Measurements from ENCODE around the gene SLC20A1. TPM values are rescaled to one million over a fixed set of nuclear protein-coding genes. Genes with fewer than 3 reads are reported as not detected.

The SLC20A1 gene
- total RNA-seq, 4 donors from 2014 or later: 11.5 to 30.6 (median 24.4) TPM

GRCh38 chr2:112625474-112626114 lies 20.1 kb upstream of the SLC20A1 start:
- TF ChIP-seq POLR2A (IDR thresholded peaks at IDR 0.05) (no peak), CTCF (IDR thresholded peaks at IDR 0.05) (no peak)
- H3K27me3 ChIP-seq: no peaks in the 10 kb centered on the region
- DNase-seq: no peak
- no peaks in the 10 kb centered on the region for H3K36me3 ChIP-seq
- intact Hi-C loops (cut with DNase I; ENCODE audit: low total_unique reads): no loop called here
- peaks cover 0 to 4% of the 10 kb centered on the region in 2 donors for H3K4me1 ChIP-seq
- peak overlapping the region in 1 of 2 donors; percentile 66 for H3K27ac ChIP-seq
- no peaks in the 10 kb centered on the region for H3K9me3 ChIP-seq
- no peak overlapping the region for H3K4me3 ChIP-seq

GRCh38 chr2:112626604-112627059 lies 19.1 kb upstream of the SLC20A1 start:
- intact Hi-C loops (cut with DNase I; ENCODE audit: low total_unique reads): no loop called here
- peak; percentile 36 to 44 for DNase-seq
- H3K4me3 ChIP-seq: no peak overlapping the region
- H3K4me1 ChIP-seq: peaks cover 0 to 4% of the 10 kb centered on the region in 2 donors
- peak overlapping the region; percentile 66 to 68 for H3K27ac ChIP-seq
- no peaks in the 10 kb centered on the region for H3K9me3 ChIP-seq
- no peaks in the 10 kb centered on the region for H3K27me3 ChIP-seq
- TF ChIP-seq POLR2A (IDR thresholded peaks at IDR 0.05): no peak
- peak; percentile 66 to 78 (median 70) for TF ChIP-seq CTCF (IDR thresholded peaks at IDR 0.05)
- no peaks in the 10 kb centered on the region for H3K36me3 ChIP-seq

- peaks cover 0 to 4% of the 10 kb centered on the region in 2 donors for H3K4me1 ChIP-seq
- H3K9me3 ChIP-seq: no peaks in the 10 kb centered on the region
- peak in 1 of 2 donors; percentile 39 for TF ChIP-seq POLR2A (IDR thresholded peaks at IDR 0.05)
- no peak for TF ChIP-seq CTCF (IDR thresholded peaks at IDR 0.05)
- H3K4me3 ChIP-seq: no peak overlapping the region
- DNase-seq: peak; percentile 39 to 66
- H3K27ac ChIP-seq: peak overlapping the region; percentile 66 to 68
- intact Hi-C loops (cut with DNase I; ENCODE audit: low total_unique reads): no loop called here
- H3K27me3 ChIP-seq: no peaks in the 10 kb centered on the region
- no peaks in the 10 kb centered on the region for H3K36me3 ChIP-seq
Measured at GRCh38 chr2:112627060-112628040, 18.4 kb upstream of the SLC20A1 start.

- Histone ChIP-seq H3K27ac (no peak overlapping the region), H3K4me1 (peaks cover 0 to 4% of the 10 kb centered on the region in 2 donors), H3K9me3 (no peaks in the 10 kb centered on the region), H3K4me3 (no peak overlapping the region), H3K36me3 (no peaks in the 10 kb centered on the region), H3K27me3 (no peaks in the 10 kb centered on the region)
- intact Hi-C loops (cut with DNase I; ENCODE audit: low total_unique reads): no loop called here
- no peak for DNase-seq
- TF ChIP-seq CTCF (IDR thresholded peaks at IDR 0.05) (no peak), POLR2A (IDR thresholded peaks at IDR 0.05) (no peak)
Measured at GRCh38 chr2:112629224-112629623, 16.5 kb upstream of the SLC20A1 start.

- Histone ChIP-seq H3K4me1 (peaks cover 0 to 4% of the 10 kb centered on the region in 2 donors), H3K27me3 (no peaks in the 10 kb centered on the region), H3K27ac (no peak overlapping the region), H3K36me3 (no peaks in the 10 kb centered on the region), H3K9me3 (no peaks in the 10 kb centered on the region), H3K4me3 (no peak overlapping the region)
- intact Hi-C loops (cut with DNase I; ENCODE audit: low total_unique reads): no loop called here
- TF ChIP-seq CTCF (IDR thresholded peaks at IDR 0.05) (no peak), POLR2A (IDR thresholded peaks at IDR 0.05) (no peak)
- no peak for DNase-seq
Measured at GRCh38 chr2:112629823-112630222, 15.9 kb upstream of the SLC20A1 start.

All from uterus (tissue), 4 donors.